ENCODE data around the gene DDX3X.
"Not testable (repeated sequence)": the region's sequence is repeated elsewhere in the genome, so short reads cannot be mapped to it uniquely, and the experiment has no call there.

Gene DDX3X

DNA sequence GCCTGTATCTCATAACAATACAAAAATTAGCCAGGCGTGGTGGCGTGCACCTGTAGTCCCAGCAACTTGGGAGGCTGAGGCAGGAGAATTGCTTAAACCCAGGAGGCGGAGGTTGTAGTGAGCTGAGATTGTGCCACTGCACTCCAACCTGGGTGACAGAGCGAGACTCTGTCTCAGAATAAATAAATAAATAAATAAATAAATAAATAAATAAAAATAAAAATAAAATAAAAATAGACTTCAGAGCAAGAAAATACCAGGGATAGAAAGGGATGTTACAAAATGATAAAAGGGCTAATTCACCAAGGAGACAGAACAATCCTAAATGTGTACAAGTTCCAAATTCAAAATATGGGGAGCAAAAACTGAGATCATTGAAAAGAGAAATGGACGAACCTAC is 37.6 kb downstream of the DDX3X start:
- not testable (repeated sequence) for DNase-seq (ENCODE audit: low read depth in 3 of 3)

DNA sequence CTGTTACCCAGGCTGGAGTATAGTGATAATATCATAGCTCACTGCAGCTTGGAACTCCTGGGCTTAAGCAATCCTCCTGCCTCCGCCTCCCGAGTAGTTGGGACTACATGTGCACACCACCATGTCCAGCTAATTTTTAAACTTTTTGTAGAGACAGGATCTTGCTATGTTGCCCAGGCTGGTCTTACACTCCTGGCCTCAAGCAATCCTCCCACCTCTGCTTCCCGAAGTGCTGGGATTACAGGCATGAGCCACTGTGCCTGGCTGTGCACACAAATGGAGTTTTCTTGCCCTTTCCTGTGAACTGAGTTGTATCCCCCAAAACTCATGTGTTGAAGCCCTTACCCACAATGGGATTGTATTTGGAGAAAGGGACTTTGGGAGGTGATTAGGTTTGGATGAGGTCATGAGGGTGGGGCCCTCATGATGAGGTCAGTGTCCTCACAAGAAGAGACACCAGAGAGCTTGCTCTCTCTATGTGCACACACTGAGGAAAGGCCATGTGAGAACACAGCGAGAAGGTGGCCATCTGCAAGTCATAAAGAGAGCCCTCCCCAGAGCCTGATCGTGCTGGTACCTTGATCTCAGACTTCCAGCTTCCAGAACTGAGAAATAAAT is 40.1 kb downstream of the DDX3X start:
- DNase-seq (ENCODE audit: low read depth in 3 of 3), result no peak

DNA sequence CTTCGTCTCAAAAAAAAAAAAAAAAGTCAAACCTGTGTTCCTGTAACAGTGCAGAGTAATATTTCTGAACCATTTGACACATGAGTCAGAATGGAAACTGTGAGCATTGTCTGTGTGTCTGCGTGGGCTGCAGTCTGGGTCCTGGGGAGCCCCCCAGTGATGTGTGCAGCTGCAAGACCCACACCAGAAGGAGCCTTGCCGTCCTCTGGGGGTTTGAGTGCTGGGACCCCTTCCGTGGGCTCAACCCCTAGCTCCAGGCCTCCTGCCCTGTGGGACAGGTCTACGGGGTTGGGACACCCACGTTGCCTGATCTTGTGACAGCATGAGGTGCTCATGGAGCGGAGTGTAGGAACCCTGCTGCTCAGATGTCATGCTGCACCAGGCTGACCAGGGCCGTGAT is 43.7 kb downstream of the DDX3X start:
- DNase-seq (ENCODE audit: low read depth in 3 of 3), result peak; percentile 8 to 15 (median 11)

DNA sequence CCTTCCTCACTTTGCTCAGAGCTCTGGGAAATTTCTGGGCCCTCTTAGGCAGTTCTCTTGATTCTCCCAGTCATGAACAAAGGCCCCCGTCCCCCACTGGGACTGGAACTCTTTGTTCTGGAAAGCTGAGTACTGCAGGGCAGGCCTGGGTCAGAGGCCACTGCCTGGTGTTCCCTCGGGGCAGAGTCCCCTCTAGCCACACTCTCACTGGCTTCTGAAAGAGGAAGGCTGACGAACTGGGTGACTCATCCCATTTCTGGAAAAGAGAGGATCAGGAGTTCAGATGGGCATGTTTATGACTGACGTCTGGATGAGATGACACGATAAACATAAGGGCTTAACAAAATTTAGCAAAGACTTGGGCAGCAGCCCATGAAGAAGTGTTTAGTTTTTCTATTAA is 47.7 kb downstream of the DDX3X start:
- no peak for DNase-seq (ENCODE audit: low read depth in 3 of 3)

DNA sequence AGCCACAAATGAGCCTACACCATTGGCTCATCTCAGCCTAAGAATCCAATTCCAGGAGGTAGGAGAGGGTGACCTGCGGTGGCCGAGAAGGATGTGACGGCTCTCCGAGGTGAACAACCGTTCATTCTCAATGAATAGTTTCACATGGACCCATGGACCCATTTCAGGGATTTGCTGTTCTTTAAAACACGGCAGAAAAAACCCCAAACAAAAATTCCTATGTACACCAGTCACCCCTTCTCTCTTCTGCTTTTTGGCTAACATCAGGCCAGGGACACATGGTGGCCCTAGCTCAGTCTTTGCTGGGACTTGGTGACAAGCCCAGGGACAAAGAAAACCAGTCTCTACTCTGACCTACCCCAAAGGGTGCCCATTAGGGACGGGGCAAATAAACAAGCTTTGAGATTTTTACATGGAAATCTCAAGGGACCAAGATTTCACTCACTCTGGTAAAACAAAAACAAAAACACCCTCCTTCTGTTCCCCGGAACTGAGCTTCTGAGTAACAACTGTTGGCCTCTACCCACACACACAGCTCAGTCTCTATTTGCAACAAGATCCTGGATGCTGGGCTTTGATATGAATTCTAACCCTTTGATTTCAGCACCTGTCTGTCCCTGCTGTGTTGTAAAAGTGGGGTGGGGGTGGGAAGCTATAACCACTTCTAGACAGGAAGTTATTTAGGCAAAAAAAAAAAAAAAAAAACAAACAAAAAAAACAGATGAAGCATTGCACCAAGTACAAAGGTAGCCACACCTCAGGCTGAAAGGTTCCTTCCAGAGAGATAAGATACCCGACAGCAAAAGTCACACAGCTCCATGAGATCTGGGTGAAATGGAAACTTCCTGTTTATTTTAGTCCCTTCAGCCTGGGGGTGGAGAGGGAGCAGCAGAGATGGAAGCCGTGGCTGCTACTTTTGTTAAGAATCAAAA is 49.0 kb downstream of the DDX3X start:
- no peak for DNase-seq (ENCODE audit: low read depth in 3 of 3)

DNA sequence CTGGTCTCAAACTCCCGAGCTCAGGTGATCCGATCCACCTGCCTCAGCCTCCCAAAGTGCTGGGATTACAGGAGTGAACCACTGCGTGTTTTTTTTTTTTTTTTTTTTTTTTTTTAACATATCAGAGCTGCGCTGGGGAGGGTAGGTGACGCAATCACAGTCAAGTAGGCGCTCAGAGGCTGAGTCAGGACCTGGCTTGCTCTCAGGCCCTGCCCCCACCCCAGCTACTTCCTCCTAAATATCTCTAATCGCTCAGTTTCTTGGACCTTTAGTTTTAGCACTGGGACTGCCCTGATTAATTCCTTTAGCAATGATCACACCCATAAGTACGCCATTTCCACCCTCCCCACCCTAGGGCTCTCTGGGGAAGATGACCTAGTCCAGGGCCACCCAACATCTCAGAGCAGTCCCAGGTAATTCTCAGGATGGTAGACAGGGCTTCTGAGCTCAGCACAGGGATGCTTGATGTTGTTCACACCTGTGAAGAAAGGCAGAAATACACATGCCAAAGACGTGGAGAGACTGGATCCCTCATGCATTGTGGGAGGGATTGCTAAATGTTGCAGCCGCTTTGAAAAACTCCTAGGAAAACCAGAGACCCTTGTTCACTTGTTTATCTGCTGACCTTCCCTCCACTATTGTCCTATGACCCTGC is 50.2 kb downstream of the DDX3X start:
- peak; percentile 16 to 57 (median 25) for DNase-seq (ENCODE audit: low read depth in 3 of 3)

DNA sequence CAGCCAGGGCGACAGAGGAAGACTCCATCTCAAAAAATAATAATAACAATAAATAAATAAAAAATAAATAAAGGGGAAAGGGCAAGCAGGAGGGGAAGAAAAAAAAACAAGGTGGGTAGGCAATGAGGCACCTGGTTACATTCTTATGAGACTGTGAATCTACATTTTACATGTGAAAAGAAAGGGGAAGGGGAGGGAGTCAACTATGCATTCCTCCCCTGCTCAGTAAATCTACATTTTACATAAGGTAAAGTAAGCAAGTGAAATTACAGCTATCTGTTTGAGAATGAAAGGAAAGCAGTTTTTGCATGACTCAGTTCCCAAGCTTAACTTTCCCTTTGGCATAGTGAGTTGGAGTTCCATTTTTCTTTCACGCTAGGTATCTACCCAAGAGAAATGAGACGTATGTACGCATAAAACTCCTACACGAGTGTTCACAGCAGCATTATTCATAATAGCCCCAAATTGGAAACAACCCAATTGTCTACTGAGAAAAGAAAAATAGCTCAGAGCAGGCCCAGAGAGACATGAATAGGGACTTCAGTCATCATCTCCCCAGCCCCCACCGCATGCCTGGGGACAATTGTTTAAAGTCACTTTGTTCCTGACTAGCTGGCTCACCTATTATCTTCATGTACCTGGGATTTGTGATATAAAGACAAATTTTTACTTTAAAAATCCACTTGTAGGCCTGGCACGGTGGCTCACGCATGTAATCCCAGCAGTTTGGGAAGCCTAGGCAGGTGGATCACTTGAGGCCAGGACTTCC is 52.4 kb downstream of the DDX3X start:
- no peak for DNase-seq (ENCODE audit: low read depth in 3 of 3)

DNA sequence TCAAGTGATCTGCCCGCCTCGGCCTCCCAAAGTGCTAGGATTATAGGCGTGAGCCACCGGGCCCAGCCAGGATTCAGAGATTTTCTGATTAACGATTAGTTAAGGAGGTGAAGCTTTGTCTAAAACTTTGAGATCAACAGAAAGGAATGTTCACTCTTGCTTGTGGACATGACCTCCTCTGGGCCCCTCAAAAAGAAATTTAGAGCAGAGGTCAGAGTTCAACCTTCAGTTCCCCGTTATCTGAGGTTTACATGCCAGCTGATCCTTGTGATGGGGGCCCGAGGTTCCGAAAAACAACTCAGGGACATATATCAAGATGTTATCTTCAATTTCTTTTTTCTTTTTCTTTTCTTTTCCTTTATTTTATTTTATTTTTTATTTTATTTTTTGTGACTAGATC is 54.6 kb downstream of the DDX3X start:
- no peak for DNase-seq (ENCODE audit: low read depth in 3 of 3)

DNA sequence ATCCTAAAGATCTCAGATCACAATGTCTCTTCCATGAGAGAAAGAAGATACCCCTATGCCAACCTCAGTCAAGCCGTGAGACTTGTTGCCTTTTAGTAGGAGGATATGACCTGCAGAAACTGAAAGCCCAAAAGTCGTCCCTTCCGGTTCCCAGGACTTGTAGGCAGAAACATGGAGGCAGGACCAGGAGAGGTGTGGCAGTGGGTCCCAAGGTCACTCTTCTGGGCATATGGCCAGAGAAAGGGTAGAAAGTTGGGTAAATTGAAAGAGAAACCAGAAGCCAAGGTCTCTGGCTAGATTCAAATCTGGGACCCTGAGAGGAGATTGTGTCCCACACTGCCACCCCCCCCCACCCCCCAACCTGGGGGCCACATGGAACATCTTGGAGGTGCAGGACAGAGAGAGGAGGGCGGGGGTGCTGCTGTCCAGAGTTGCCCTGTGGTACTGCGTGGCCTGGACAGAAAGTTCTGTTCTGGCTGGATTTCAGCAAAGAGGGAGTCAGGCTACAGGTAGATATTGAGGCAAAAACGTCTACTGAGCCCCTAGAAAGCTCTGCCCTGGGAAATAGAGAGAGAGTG is 55.4 kb downstream of the DDX3X start:
- DNase-seq (ENCODE audit: low read depth in 3 of 3), result no peak

DNA sequence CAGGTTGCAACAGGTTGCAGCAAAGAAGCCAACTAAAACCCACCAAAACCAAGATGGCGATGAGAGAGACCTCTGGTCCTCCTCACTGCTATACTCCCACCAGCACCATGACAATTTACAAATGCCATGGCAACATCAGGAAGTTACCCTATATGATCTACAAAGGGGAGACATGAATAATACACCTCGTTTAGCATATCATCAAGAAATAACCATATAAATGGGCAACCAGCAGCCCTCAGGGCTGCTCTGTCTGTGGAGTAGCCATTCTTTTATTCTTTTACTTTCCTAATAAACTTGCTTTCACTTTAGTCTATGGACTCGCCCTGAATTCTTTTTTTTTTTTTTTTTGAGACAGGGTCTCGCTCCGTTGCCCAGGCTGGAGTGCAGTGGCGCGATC is 56.6 kb downstream of the DDX3X start:
- not testable (repeated sequence) for DNase-seq (ENCODE audit: low read depth in 3 of 3)

DNA sequence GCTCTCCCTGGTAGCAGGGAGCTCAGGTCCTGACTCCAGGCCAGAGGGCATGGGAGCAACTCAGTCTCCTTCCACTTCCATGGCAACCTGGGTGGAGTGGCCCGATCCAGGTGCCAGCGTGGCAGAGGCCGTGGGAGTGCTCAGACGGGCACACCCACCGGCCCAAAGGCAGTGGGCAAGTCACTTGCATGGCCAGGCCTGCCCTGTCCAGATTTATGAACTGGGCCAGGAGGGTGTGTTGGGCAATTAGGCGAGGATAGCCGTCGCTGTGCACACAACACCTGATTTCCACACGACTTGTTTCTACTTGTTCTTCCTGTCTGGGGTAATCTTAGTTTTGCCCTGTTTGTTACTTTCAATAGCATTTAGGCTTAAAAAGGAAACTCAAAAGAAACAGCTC is 57.6 kb downstream of the DDX3X start:
- no peak for DNase-seq (ENCODE audit: low read depth in 3 of 3)

DNA sequence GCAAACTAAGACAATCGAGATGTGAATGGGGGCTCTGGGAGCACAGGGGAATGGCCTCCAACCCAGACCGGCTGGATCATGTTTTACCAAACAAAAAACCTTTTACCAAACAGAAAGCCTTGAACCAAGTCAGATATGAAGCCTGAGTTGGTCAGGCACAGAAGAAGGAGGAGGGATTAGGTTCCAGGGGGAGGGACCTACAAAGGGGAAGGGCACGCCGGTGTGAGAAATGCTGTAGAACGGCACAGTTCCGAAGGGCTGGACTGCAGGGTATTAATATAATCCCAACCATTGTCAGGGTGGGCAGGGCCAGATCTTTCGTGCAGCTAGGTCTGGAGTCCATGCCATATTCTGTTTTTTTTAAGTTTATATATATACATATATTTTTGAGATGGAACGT is 60.3 kb downstream of the DDX3X start:
- DNase-seq (ENCODE audit: low read depth in 3 of 3), result no peak

DNA sequence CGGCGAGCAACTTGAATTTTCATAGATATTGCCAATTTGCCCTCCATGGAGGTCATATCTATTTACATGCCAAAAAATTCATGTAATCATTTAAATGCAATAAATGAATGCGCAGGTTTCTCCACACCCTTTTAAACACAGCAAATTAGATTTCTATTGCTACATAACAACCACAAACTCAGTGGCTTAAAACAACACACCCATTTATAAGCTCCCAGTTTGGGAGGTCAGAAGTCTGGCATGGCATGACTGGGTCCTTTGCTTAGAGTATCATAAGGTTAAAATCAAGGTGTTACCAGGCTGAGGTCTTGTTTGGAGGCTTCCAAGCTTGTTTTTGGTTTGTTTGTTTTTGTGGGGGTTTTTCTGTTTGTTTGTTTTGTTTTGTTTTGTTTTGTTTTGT is 63.3 kb downstream of the DDX3X start:
- DNase-seq (ENCODE audit: low read depth in 3 of 3), result no peak

DNA sequence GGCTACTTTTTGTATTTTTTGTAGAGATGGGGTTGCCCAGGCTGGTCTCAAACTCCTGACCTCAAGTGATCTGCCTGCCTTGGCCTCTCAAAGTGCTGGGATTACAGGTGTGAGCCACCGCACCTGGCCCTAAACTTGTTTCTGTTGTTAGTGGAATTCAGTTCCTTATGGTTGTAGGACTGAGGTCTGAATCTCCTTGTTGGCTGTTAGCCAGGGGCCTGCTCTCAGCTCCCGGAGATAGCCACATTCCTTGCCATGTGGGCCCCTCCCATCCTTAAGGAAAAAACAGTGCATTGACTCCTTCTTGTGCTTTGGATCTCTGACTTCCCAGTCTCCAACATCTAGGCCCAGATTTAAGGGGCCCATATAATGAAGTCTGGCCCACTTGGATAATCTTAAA is 63.8 kb downstream of the DDX3X start:
- DNase-seq (ENCODE audit: low read depth in 3 of 3), result no peak

DNA sequence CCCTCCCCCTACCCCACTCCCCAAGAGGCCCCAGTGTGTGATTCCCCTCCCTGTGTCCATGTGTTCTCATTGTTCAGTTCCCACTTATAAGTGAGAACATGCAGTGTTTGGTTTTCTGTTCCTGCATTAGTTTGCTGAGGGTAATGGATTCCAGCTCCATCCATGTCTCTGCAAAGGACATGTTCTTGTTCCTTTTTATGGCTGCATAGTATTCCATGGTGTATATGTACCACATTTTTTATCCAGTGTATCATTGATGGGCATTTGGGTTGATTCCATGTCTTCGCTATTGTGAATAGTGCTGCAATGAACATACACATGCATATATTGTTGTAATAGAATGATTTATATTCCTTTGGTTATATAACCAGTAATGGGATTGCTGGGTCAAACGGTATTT is 68.6 kb downstream of the DDX3X start:
- not testable (repeated sequence) for DNase-seq (ENCODE audit: low read depth in 3 of 3)

DNA sequence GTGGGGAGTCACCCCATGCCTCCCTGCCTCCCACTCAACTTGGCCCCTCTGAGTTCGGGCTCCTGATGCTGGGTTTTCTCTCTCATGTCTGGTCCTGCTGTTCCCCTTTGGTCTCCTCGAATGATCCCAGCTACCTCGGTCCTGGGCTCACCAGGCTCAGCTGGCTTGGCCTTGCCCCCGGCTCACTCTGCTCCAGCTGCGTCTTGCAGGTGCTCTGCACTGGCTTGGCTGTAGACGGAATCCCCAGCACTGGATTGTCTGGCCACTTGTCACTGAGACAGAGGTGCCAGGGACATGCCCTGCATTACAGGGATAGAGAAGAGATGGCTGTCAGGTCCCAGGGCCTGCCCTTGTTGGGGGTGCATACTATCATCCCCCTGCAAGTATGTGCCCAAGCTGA is 71.6 kb downstream of the DDX3X start:
- DNase-seq (ENCODE audit: low read depth in 3 of 3), result no peak

DNA sequence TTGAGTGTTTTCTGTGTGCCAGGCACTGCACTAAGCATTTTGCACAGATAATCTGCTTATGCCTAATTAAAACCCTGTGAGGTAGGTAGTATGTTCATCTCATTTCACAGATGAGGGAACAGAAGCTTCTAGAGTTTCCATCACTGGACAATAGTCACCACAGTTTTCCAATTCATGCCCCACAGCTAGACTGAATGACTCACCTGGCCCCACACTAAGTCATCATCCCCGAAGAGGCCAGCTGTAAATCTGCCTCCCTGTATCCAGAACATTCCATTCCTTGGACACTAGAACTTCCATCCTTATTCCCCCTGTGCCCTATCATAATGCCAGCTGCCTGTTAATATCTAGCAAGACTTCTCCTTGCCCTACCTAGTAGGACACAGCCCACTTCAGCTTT is 72.2 kb downstream of the DDX3X start:
- DNase-seq (ENCODE audit: low read depth in 3 of 3), result no peak

DNA sequence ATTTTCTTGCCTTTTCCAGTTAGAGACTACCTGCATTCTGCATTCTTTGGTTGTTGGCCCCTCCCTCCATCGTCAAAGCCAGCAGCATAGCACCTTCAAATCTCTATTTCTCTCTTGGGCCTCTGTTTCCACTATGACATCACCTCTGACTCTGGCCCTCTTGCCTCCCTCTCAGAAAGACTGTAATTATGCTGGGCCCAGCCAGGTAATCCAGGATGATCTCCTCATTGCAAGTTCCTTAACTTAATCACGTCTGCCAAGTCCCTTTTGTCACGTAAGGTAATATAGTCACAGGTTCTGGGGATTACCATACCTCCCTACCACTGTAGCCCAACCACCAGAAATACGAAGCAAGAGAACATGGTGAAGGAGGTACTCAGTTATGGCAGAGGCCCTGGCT is 73.9 kb downstream of the DDX3X start:
- no peak for DNase-seq (ENCODE audit: low read depth in 3 of 3)

DNA sequence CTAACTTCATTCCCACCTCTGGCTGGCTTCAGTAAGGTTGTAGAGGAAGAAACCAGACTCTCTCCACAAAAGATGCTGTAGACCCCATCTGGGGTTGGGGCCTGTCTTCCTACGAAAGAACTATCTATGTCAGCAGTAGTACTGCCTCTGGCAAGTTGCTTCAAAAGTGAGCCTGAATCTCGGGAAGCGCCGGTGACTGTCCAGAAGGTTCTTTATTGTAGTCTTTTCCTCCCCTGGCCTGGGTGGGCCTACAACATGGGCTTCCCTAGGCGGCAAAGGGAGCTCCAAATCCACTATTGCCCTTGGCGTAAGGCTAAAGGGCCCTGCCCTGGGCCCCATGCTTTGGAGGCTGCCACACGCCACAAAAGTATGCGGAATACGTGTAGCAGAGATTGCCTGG is 74.6 kb downstream of the DDX3X start:
- no peak for DNase-seq (ENCODE audit: low read depth in 3 of 3)

DNA sequence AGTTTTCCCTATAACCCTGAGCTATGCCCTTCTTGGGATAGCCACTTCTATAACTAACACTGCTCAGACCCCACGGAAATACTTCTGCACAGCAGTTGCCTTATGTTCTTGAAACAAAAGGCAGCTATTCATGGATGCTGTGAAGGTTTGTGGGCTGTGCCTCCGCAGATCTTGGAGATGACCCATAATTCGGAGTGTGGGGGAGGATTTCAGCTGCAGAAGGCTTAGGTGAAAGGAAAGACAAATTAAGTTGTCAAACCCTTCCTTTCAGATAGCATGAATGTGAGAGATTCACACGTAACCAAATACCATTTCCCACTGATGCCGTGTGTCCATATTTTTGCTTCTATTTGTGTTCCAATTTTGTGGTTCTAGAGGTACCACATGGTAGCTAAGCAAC is 75.0 kb downstream of the DDX3X start:
- no peak for DNase-seq (ENCODE audit: low read depth in 3 of 3)

DNA sequence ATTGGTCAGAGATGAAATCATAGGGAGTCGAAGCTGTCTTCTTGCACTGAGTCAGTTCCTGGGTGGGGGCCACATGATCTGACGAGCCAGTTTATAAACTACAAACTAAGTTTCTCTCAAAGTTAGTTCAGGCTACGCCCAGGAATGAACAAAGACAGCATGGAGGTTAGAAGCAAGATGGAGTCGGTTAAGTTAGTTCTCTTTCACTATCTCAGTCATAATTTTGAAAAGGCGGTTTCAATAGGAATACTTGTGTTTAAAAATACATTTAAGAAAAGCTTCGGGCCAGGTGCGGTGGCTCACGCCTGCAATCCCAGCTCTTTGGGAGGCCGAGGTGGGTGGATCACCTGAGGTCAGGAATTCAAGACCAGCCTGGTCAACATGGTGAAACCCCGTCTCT is 77.3 kb downstream of the DDX3X start:
- not testable (repeated sequence) for DNase-seq (ENCODE audit: low read depth in 3 of 3)

Data from stimulated activated CD4-positive, alpha-beta T cell treated with anti-CD3 and anti-CD28 coated beads, TNF-alpha, amount 100 ng/mL, for 24 hours (primary cell).